Breast epithelium (tissue), 3 donors: Measurements from ENCODE around the gene FCF1.

Experiments used
- POLR2A ChIP-seq: fragments of 450-650 bp; IDR thresholded peaks from one replicate; pipeline ENCODE4 v1.6.1; 2016; ENCODE audit warnings: antibody characterized with exemption, mild to moderate bottlenecking, moderate library complexity
- POLR2AphosphoS5 ChIP-seq, 3 donors: sonication (generic); formaldehyde crosslinking; IDR thresholded peaks; one replicate each; pipeline ENCODE4 v1.6.1; 2017; ENCODE audit warnings: antibody characterized with exemption in 3 of 3
- TF ChIP-seq, protein P1 (sequence below), 3 donors: fragments of 450-650 bp; IDR thresholded peaks; one replicate each; pipeline ENCODE4 v1.5.1; 2016 to 2017; ENCODE audit warnings: antibody characterized with exemption in 3 of 3, mild to moderate bottlenecking in 3 of 3, moderate library complexity in 3 of 3

DNA sequence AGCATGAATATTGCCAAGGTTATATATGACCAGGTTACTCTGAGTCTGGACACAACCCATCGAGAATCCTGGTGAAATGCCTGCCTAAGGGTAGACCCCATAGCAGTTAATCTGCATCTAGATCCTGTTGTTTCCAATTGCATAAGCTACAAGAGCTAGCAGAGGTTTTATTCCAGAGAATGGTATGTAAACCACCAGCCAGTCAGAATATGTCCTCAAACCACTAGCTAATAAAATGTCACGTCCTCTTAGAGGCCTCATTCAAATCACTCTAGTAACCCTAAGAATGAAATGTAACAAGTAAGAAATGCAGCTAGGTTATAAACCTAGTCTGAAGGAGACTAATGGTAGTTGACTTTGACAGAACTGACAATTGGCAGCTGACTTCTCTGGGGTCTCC is 41.2 kb downstream of the FCF1 start:
- TF ChIP-seq, protein P1, sequence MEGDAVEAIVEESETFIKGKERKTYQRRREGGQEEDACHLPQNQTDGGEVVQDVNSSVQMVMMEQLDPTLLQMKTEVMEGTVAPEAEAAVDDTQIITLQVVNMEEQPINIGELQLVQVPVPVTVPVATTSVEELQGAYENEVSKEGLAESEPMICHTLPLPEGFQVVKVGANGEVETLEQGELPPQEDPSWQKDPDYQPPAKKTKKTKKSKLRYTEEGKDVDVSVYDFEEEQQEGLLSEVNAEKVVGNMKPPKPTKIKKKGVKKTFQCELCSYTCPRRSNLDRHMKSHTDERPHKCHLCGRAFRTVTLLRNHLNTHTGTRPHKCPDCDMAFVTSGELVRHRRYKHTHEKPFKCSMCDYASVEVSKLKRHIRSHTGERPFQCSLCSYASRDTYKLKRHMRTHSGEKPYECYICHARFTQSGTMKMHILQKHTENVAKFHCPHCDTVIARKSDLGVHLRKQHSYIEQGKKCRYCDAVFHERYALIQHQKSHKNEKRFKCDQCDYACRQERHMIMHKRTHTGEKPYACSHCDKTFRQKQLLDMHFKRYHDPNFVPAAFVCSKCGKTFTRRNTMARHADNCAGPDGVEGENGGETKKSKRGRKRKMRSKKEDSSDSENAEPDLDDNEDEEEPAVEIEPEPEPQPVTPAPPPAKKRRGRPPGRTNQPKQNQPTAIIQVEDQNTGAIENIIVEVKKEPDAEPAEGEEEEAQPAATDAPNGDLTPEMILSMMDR (IDR thresholded peaks at IDR 0.05), result no peak
- TF ChIP-seq POLR2A (no peak), POLR2AphosphoS5 (IDR thresholded peaks at IDR 0.05) (no peak)
